ENCODE results near the gene SYMPK.
"Not testable (repeated sequence)": the region's sequence is repeated elsewhere in the genome, so short reads cannot be mapped to it uniquely, and the experiment has no call there.

Gene SYMPK

GRCh38 chr19:45800070-45800553, 62.8 kb downstream of the SYMPK start:
- no peak overlapping the region for H3K4me3 ChIP-seq (ENCODE audit: low read depth, low read length)
- no peak for DNase-seq (ENCODE audit: low read depth)
- no peak for TF ChIP-seq CTCF (IDR thresholded peaks at IDR 0.05; ENCODE audit: insufficient read depth, low read depth, low read length, missing control alignments)

- not testable (repeated sequence) for DNase-seq (ENCODE audit: low read depth); H3K4me3 ChIP-seq (ENCODE audit: low read depth, low read length)
Measured at GRCh38 chr19:45799541-45799940, 63.4 kb downstream of the SYMPK start.

DNA sequence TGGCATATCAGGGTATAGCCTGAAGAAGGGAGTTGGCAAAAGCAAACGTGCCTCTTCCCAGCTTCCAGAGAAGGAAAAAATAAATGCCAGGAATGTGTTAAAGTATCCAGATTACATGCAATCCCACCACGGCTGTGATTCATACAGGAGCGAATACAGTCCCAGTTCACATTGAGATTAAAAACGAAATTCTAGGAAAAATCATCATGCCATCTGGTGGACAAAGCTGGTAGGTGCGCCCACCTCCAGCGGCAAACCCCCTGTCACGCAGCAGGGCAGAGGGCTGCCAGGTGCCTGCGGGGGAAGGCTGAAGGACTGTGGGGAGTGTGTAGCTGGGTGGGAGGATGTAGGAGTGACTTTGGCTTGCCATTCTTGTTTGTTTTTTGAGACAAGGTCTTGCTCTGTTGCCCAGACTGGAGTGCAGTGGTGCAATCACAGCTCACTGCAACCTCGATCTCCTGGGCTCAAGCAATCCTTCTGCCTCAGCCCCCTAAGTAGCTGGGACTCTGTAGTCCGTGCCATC, 63.9 kb downstream of the SYMPK start:
- peak; percentile 82 for TF ChIP-seq CTCF (IDR thresholded peaks at IDR 0.05; ENCODE audit: insufficient read depth, low read depth, low read length, missing control alignments)
- peak; percentile 64 for DNase-seq (ENCODE audit: low read depth)
- no peak overlapping the region for H3K4me3 ChIP-seq (ENCODE audit: low read depth, low read length)

GRCh38 chr19:45794627-45795026, 68.3 kb downstream of the SYMPK start:
- DNase-seq (ENCODE audit: low read depth): peak; percentile 0
- TF ChIP-seq CTCF (IDR thresholded peaks at IDR 0.05; ENCODE audit: insufficient read depth, low read depth, low read length, missing control alignments): no peak

DNA sequence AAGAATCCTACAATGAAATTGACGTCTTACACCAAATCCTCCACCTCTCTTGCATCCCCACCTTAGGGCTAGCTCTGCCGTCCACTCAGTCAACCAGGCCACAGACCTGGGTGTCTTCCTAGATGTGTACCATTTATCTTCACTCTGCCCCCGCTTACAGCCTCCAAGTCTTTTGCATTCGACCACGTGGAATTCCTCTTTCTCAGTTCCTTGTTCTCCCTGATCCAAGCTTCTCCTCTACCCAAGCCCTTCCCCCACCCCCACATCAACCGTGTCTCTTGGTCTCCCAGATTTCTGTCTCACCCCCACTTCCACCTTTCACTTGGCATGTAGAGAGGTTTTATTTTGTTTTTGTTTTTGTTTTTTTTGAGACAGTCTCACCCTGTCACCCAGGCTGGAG, 69.1 kb downstream of the SYMPK start:
- no peak for TF ChIP-seq CTCF (IDR thresholded peaks at IDR 0.05; ENCODE audit: insufficient read depth, low read depth, low read length, missing control alignments)
- no peak overlapping the region for H3K4me3 ChIP-seq (ENCODE audit: low read depth, low read length)
- peak; percentile 0 for DNase-seq (ENCODE audit: low read depth)

More at GRCh38 chr19:45794627-45795026, 68.3 kb downstream of the SYMPK start:
- H3K4me3 ChIP-seq (ENCODE audit: low read depth, low read length): no peak overlapping the region

GRCh38 chr19:45793178-45793564, 69.8 kb downstream of the SYMPK start:
- no peak for TF ChIP-seq CTCF (IDR thresholded peaks at IDR 0.05; ENCODE audit: insufficient read depth, low read depth, low read length, missing control alignments)
- no peak for DNase-seq (ENCODE audit: low read depth)
- H3K4me3 ChIP-seq (ENCODE audit: low read depth, low read length): peak overlapping the region; percentile 7

GRCh38 chr19:45792470-45793177, 70.3 kb downstream of the SYMPK start, which contains the start of gene DMWD:
TSS of gene DMWD (minus strand) at chr19:45792845. CDS start at chr19:45792756, 89 bp downstream.
- H3K4me3 ChIP-seq (ENCODE audit: low read depth, low read length): peak within 1 kb of the TSS; percentile 97
- peak; percentile 99 for DNase-seq (ENCODE audit: low read depth)
- TF ChIP-seq CTCF (IDR thresholded peaks at IDR 0.05; ENCODE audit: insufficient read depth, low read depth, low read length, missing control alignments): no peak

Data from GM12865 (cell line).